ENCODE data around the gene APOBEC3C. TPM values are rescaled to one million over a fixed set of nuclear protein-coding genes. Genes with fewer than 3 reads are reported as not detected.
"Not testable (repeated sequence)": the region's sequence is repeated elsewhere in the genome, so short reads cannot be mapped to it uniquely, and the experiment has no call there.

Gene APOBEC3C
- total and polyA plus RNA-seq, 11 donors: 7.3 to 53.8 (median 24.9) TPM

- H3K36me3 ChIP-seq: peaks cover 0 to 12% (median 5%) of the 10 kb centered on the region in 9 donors
- H3K4me3 ChIP-seq: peak within 1 kb of the TSS; percentile 47 to 89 (median 67)
- DNase-seq (peak; percentile 51 to 87 (median 59)), ATAC-seq (peak; percentile 89 to 96 (median 96))
- H3K27me3 ChIP-seq; H3K9me3 ChIP-seq; intact Hi-C loops (cut with DNase I): not testable (repeated sequence)
- WGBS, 4 donors: 2 to 10% (median 3%) methylated on average over 8 to 19 of the region's 21 CpGs
- peak in 2 of 12 donors; percentile 6 to 12 for TF ChIP-seq CTCF (IDR thresholded peaks at IDR 0.05)
- peak in 1 of 2 donors; percentile 55 for TF ChIP-seq POLR2A (IDR thresholded peaks at IDR 0.05)
- peaks cover 0 to 21% (median 8%) of the 10 kb centered on the region in 12 donors for H3K4me1 ChIP-seq
- H3K27ac ChIP-seq: peak within 1 kb of the TSS; percentile 16 to 93 (median 84)
Measured at GRCh38 chr22:39040538-39041296, 26.7 kb downstream of the APOBEC3C start, which contains the start of gene APOBEC3F. APOBEC3F (plus strand) TSS chr22:39040864; CDS start chr22:39040961, 97 bp downstream.

GRCh38 chr22:39041908-39042307, 27.9 kb downstream of the APOBEC3C start:
- peaks cover 0 to 17% (median 5%) of the 10 kb centered on the region in 9 donors for H3K36me3 ChIP-seq
- H3K27ac ChIP-seq: no peak overlapping the region
- intact Hi-C loops (cut with DNase I): no loop called here
- peaks cover 0 to 21% (median 8%) of the 10 kb centered on the region in 12 donors for H3K4me1 ChIP-seq
- no peak for TF ChIP-seq POLR2A (IDR thresholded peaks at IDR 0.05)
- no peak for TF ChIP-seq CTCF (IDR thresholded peaks at IDR 0.05)
- H3K9me3 ChIP-seq: no peaks in the 10 kb centered on the region
- 96 to 98% (median 97%) methylated on average over 7 of the region's 7 CpGs for WGBS, 4 donors
- DNase-seq (no peak), ATAC-seq (no peak)
- peak overlapping the region in 4 of 12 donors; percentile 67 to 89 (median 74) for H3K4me3 ChIP-seq
- no peaks in the 10 kb centered on the region for H3K27me3 ChIP-seq

GRCh38 chr22:39043063-39043462, 29.0 kb downstream of the APOBEC3C start:
- H3K4me3 ChIP-seq; DNase-seq; intact Hi-C loops (cut with DNase I); H3K27ac ChIP-seq; H3K27me3 ChIP-seq; H3K9me3 ChIP-seq; ATAC-seq: not testable (repeated sequence)
- WGBS, 4 donors: 85 to 91% (median 89%) methylated on average over 16 to 18 of the region's 18 CpGs
- H3K36me3 ChIP-seq: peaks cover 0 to 17% (median 5%) of the 10 kb centered on the region in 9 donors
- H3K4me1 ChIP-seq: peaks cover 0 to 21% (median 8%) of the 10 kb centered on the region in 12 donors

- 80 to 92% (median 87%) methylated on average over 14 of the region's 14 CpGs for WGBS, 4 donors
- H3K27ac ChIP-seq; intact Hi-C loops (cut with DNase I); H3K4me3 ChIP-seq; DNase-seq; H3K9me3 ChIP-seq; ATAC-seq; H3K27me3 ChIP-seq: not testable (repeated sequence)
- Histone ChIP-seq H3K4me1 (peaks cover 0 to 15% (median 8%) of the 10 kb centered on the region in 12 donors), H3K36me3 (peaks cover 0 to 17% (median 5%) of the 10 kb centered on the region in 9 donors)
Measured at GRCh38 chr22:39045136-39045535, 31.1 kb downstream of the APOBEC3C start.

- H3K4me1 ChIP-seq; intact Hi-C loops (cut with DNase I); H3K27me3 ChIP-seq; H3K9me3 ChIP-seq; H3K27ac ChIP-seq; H3K4me3 ChIP-seq; ATAC-seq; DNase-seq: not testable (repeated sequence)
- 88 to 94% (median 91%) methylated on average over 7 of the region's 7 CpGs for WGBS, 4 donors
- peaks cover 0 to 11% (median 0%) of the 10 kb centered on the region in 9 donors for H3K36me3 ChIP-seq
Measured at GRCh38 chr22:39049486-39049885, 35.4 kb downstream of the APOBEC3C start.

- ATAC-seq; H3K27me3 ChIP-seq; H3K4me3 ChIP-seq; intact Hi-C loops (cut with DNase I); DNase-seq; H3K36me3 ChIP-seq; H3K9me3 ChIP-seq; H3K4me1 ChIP-seq; H3K27ac ChIP-seq: not testable (repeated sequence)
- whole genome bisulfite sequencing, 4 donors: 79 to 83% (median 83%) methylated on average over 9 to 17 of the region's 18 CpGs
Measured at GRCh38 chr22:39051844-39052495, 37.9 kb downstream of the APOBEC3C start.

Data from heart left ventricle (tissue), 16 donors.